Measurements from ENCODE around the gene ACSM2A.
"Not testable (repeated sequence)": the region's sequence is repeated elsewhere in the genome, so short reads cannot be mapped to it uniquely, and the experiment has no call there.

The ACSM2A gene

GRCh38 chr16:20451364-20451763, at the start of gene ACSM2A:
ACSM2A (plus strand) TSS chr16:20451521; CDS start chr16:20460115, 8,594 bp downstream.
- not testable (repeated sequence) for DNase-seq (ENCODE audit: low read depth in 2 of 2)

GRCh38 chr16:20402651-20403050, 48.7 kb upstream of the ACSM2A start:
- no peak for DNase-seq (ENCODE audit: low read depth in 2 of 2)

GRCh38 chr16:20404637-20405036, 46.7 kb upstream of the ACSM2A start, which contains the start of gene PDILT:
PDILT (minus strand) TSS chr16:20404737; CDS start chr16:20399300, 5,437 bp downstream.
- DNase-seq (ENCODE audit: low read depth in 2 of 2) = no peak

GRCh38 chr16:20409398-20410120, 41.8 kb upstream of the ACSM2A start, which contains the start of gene ACSM5:
ACSM5 (plus strand) TSS chr16:20409534; CDS start chr16:20411485, 1,951 bp downstream.
- no peak for DNase-seq (ENCODE audit: low read depth in 2 of 2)

- no peak for DNase-seq (ENCODE audit: low read depth in 2 of 2)
Measured at GRCh38 chr16:20410121-20410723, 41.1 kb upstream of the ACSM2A start.

GRCh38 chr16:20411055-20411454, 40.3 kb upstream of the ACSM2A start:
- DNase-seq (ENCODE audit: low read depth in 2 of 2) = no peak

- no peak for DNase-seq (ENCODE audit: low read depth in 2 of 2)
Measured at GRCh38 chr16:20415541-20415940, 35.8 kb upstream of the ACSM2A start.

GRCh38 chr16:20419093-20419492, 32.2 kb upstream of the ACSM2A start:
- DNase-seq (ENCODE audit: low read depth in 2 of 2) = not testable (repeated sequence)

GRCh38 chr16:20421748-20422147, 29.6 kb upstream of the ACSM2A start:
- DNase-seq (ENCODE audit: low read depth in 2 of 2) = not testable (repeated sequence)

GRCh38 chr16:20423772-20424128, 27.6 kb upstream of the ACSM2A start:
- DNase-seq (ENCODE audit: low read depth in 2 of 2) = not testable (repeated sequence)

- DNase-seq (ENCODE audit: low read depth in 2 of 2) = no peak
Measured at GRCh38 chr16:20424129-20424866, 27.0 kb upstream of the ACSM2A start.

GRCh38 chr16:20427401-20427797, 23.9 kb upstream of the ACSM2A start:
- DNase-seq (ENCODE audit: low read depth in 2 of 2) = not testable (repeated sequence)

GRCh38 chr16:20429499-20429898, 21.8 kb upstream of the ACSM2A start:
- not testable (repeated sequence) for DNase-seq (ENCODE audit: low read depth in 2 of 2)

GRCh38 chr16:20430480-20430879, 20.8 kb upstream of the ACSM2A start:
- DNase-seq (ENCODE audit: low read depth in 2 of 2) = not testable (repeated sequence)

GRCh38 chr16:20430948-20431347, 20.4 kb upstream of the ACSM2A start:
- DNase-seq (ENCODE audit: low read depth in 2 of 2) = no peak

GRCh38 chr16:20438950-20439349, 12.4 kb upstream of the ACSM2A start:
- not testable (repeated sequence) for DNase-seq (ENCODE audit: low read depth in 2 of 2)

GRCh38 chr16:20439820-20440231, 11.5 kb upstream of the ACSM2A start:
- DNase-seq (ENCODE audit: low read depth in 2 of 2) = not testable (repeated sequence)

- DNase-seq (ENCODE audit: low read depth in 2 of 2) = not testable (repeated sequence)
Measured at GRCh38 chr16:20440731-20441130, 10.6 kb upstream of the ACSM2A start.

GRCh38 chr16:20441191-20441590, 10.1 kb upstream of the ACSM2A start:
- no peak for DNase-seq (ENCODE audit: low read depth in 2 of 2)

GRCh38 chr16:20441859-20442258, 9.5 kb upstream of the ACSM2A start:
- not testable (repeated sequence) for DNase-seq (ENCODE audit: low read depth in 2 of 2)

GRCh38 chr16:20446652-20447393, 4.5 kb upstream of the ACSM2A start:
- not testable (repeated sequence) for DNase-seq (ENCODE audit: low read depth in 2 of 2)

GRCh38 chr16:20453633-20454032, 2.3 kb downstream of the ACSM2A start:
- DNase-seq (ENCODE audit: low read depth in 2 of 2) = not testable (repeated sequence)
